Type B pancreatic cell (in vitro differentiated cells): ENCODE data around the gene AGXT. TPM values are rescaled to one million over a fixed set of nuclear protein-coding genes. Genes with fewer than 3 reads are reported as not detected.

Source experiments
- DNase-seq: peaks from one replicate; pipeline ENCODE4 v3.0.0; 2021; ENCODE audit warnings: mixed read lengths; ENCODE audit not compliant: unreplicated experiment; ENCODE audit errors: extremely low spot score
- H3K27ac Mint-ChIP-seq: 2 replicates; pipeline ENCODE4 v1.8.0; 2021; ENCODE audit warnings: mild to moderate bottlenecking, mixed read lengths
- H3K27me3 Mint-ChIP-seq: 2 replicates; pipeline ENCODE4 v1.8.0; 2021; ENCODE audit warnings: mixed read lengths
- H3K36me3 Mint-ChIP-seq: 2 replicates; pipeline ENCODE4 v1.8.0; 2021; ENCODE audit warnings: mixed read lengths
- H3K4me1 Mint-ChIP-seq: one replicate; pipeline ENCODE4 v1.8.0; 2021; ENCODE audit warnings: mixed read lengths; ENCODE audit not compliant: unreplicated experiment
- H3K4me3 Mint-ChIP-seq: 2 replicates; pipeline ENCODE4 v1.8.0; 2021; ENCODE audit warnings: mild to moderate bottlenecking, mixed read lengths
- H3K9me3 Mint-ChIP-seq: 2 replicates; pipeline ENCODE4 v1.8.0; 2021; ENCODE audit warnings: mixed read lengths
- total RNA-seq: library from RNA; stranded (reverse); gene quantifications from 2 replicates; pipeline ENCODE4 v1.2.1, GENCODE V29; 2021; ENCODE audit warnings: low replicate concordance
- TF ChIP-seq, protein P1 (sequence below): fragments of 200-600 bp; sonication (generic); conservative IDR thresholded peaks from 2 replicates; pipeline ENCODE4 v1.5.0; 2021; ENCODE audit warnings: antibody characterized with exemption, mild to moderate bottlenecking

The AGXT gene
- total RNA-seq, 1 donor from 2014 or later, result 0.51 TPM

DNA sequence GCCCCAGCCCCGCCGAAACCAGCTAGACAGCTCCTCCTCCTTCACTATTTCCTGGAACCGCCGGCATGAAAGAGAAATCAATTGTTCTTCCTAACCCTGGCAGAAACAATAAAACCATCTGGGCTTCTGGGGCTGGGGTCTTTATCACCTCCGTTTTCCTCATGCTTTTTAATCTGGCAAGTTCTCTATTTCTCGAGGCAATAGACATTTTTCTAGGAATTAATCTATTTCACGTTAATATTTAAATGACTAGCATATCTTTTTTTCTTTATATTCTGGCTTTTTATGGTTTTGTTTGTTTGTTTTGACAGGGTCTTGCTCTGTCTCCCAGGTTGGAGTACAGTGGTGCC lies 47.2 kb upstream of the AGXT start:
- no peak for DNase-seq
- TF ChIP-seq, protein P1, sequence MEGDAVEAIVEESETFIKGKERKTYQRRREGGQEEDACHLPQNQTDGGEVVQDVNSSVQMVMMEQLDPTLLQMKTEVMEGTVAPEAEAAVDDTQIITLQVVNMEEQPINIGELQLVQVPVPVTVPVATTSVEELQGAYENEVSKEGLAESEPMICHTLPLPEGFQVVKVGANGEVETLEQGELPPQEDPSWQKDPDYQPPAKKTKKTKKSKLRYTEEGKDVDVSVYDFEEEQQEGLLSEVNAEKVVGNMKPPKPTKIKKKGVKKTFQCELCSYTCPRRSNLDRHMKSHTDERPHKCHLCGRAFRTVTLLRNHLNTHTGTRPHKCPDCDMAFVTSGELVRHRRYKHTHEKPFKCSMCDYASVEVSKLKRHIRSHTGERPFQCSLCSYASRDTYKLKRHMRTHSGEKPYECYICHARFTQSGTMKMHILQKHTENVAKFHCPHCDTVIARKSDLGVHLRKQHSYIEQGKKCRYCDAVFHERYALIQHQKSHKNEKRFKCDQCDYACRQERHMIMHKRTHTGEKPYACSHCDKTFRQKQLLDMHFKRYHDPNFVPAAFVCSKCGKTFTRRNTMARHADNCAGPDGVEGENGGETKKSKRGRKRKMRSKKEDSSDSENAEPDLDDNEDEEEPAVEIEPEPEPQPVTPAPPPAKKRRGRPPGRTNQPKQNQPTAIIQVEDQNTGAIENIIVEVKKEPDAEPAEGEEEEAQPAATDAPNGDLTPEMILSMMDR, result no peak
- Mint-ChIP-seq H3K36me3 (no peaks in the 10 kb centered on the region), H3K4me3 (peak overlapping the region; percentile 65), H3K4me1 (peaks cover 5% of the 10 kb centered on the region), H3K27me3 (peaks cover 59% of the 10 kb centered on the region), H3K27ac (peak overlapping the region; percentile 80), H3K9me3 (no peaks in the 10 kb centered on the region)

DNA sequence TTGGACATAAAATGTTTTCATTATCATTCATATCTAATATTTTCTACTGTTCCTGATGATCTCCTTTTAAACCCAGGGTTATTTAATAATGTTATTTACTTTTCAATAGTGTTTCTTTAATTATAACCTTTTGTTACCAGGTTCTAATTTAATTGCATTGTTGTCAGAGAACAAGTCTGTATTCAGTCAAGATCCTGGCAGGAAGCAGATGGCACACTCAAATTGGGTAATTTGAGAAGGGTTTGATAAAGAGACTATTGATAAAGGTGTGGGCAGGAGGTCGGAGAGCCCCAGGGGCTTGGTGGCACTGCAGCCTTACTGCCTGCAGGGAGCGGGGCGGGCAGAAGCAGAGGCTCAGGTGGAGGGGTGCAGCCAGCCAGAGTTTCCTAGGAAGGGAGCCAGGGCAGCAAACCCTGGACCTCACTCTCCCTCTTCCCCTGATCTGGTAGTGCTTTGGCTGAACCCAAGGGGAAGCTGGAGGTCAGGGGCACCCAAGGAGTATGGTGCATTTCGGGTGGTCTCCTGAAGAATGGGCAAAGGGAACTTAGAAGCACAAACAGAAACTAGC lies 46.3 kb upstream of the AGXT start:
- Mint-ChIP-seq H3K27me3 (peaks cover 68% of the 10 kb centered on the region), H3K4me3 (peak overlapping the region; percentile 65), H3K9me3 (no peaks in the 10 kb centered on the region), H3K4me1 (peaks cover 5% of the 10 kb centered on the region), H3K27ac (no peak overlapping the region), H3K36me3 (no peaks in the 10 kb centered on the region)
- no peak for DNase-seq
- TF ChIP-seq, protein P1, result no peak

- Mint-ChIP-seq H3K4me3 (no peak overlapping the region), H3K36me3 (no peaks in the 10 kb centered on the region)
- TF ChIP-seq, protein P1, result no peak
These were observed 44.9 kb upstream of the AGXT start for GRCh38 chr2:240823449-240824336.

GRCh38 chr2:240825476-240825875 lies 43.1 kb upstream of the AGXT start:
- H3K36me3 Mint-ChIP-seq, result no peaks in the 10 kb centered on the region
- DNase-seq, result no peak
- TF ChIP-seq, protein P1, result no peak
- H3K27ac Mint-ChIP-seq, result no peak overlapping the region
- H3K4me1 Mint-ChIP-seq, result peaks cover 5% of the 10 kb centered on the region
- peaks cover 88% of the 10 kb centered on the region for H3K27me3 Mint-ChIP-seq
- H3K4me3 Mint-ChIP-seq, result no peak overlapping the region
- no peaks in the 10 kb centered on the region for H3K9me3 Mint-ChIP-seq

More at GRCh38 chr2:240823449-240824336, 44.9 kb upstream of the AGXT start:
- no peaks in the 10 kb centered on the region for H3K9me3 Mint-ChIP-seq
- no peak overlapping the region for H3K27ac Mint-ChIP-seq
- H3K4me1 Mint-ChIP-seq, result peaks cover 5% of the 10 kb centered on the region
- DNase-seq, result no peak
- H3K27me3 Mint-ChIP-seq, result peaks cover 74% of the 10 kb centered on the region

DNA sequence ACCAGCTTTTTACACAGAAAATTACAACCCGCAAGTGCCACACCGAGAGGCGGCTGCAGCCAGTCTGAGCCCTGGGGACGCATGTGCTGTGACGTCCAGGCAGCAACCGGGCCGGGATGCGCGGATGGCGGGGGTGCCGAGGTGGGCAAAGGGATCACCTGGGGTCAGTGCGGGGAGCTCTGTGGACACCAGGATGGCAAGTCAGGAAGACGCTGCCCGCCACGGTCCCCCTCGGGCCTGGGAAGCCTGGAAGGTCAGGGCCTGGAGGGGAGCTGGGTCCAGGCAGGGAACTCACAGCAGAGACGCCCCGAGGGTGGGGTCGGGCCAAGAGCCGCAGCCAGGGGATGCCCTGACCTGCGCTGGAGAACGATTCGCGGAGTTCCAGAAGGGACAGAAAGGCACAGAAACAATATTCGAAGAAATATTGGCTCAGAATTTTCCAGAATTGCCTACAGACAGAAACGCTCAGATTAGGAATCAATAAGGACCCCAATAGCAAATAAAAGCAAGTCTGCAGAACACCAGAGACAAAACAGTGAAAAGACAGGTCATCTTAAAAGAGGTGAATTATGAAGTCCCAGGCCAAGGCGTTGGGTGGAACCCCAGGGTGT lies 36.9 kb upstream of the AGXT start:
- Mint-ChIP-seq H3K27me3 (peaks cover 48% of the 10 kb centered on the region), H3K27ac (no peak overlapping the region), H3K4me1 (no peaks in the 10 kb centered on the region), H3K9me3 (no peaks in the 10 kb centered on the region), H3K4me3 (peak overlapping the region; percentile 78), H3K36me3 (no peaks in the 10 kb centered on the region)
- no peak for DNase-seq
- TF ChIP-seq, protein P1, result no peak
